ENCODE measurements around the gene CREG1. TPM values are rescaled to one million over a fixed set of nuclear protein-coding genes. Genes with fewer than 3 reads are reported as not detected.

CREG1 gene
- total and polyA plus RNA-seq, 10 donors, result 40.8 to 364 (median 184) TPM

DNA sequence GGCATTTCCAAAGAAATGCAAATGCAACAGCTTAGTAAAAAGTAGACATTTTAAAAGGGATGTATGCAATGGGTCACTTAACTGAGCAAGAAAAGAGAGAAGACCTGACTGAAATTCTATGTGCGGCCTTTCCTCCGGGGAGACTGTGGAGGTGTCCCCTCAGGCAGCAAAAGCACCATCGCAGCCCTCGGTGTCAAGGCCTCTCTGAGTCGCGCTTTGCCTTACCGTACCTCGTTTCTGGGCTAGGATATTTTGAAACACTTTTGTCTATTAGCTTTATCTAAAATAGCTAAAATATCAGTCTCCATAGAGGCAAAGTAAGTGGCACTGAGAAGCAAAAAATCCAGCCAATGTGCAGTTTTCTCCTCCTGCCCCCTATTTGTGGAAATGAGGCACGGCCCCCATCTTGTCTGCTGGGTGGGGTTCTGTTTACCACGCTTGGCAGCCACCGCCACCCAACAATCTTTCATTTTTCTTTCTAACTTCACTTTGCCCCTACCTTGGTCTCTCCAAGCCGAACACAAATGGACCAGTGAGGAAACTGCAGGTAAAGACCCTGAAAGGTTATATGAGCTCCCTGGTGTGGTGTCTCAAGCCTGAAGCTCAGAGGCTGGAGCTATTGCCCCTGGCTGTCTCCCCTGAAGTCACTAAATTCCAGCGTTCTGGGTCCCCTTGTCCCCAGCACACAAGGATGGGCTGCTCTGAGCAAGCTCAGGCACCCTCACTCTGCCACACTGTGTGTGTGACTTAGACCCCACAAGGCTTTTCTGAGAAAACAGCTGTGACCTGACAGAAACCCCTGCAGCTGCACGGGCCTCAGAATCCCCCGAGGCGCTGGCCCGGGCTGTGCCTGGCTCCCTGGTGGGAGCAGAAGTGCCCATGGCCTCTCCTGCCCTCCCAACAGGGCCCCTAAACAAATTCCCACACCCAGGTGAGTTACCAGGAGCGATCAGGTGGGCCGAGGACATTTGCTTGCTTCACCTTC lies 36.9 kb downstream of the CREG1 start:
- intact Hi-C loops (cut with DNase I; ENCODE audit: low total_unique reads), result no loop called here

GRCh38 chr1:167515893-167516321 lies 37.7 kb downstream of the CREG1 start:
- peak overlapping the region in 7 of 8 donors; percentile 40 to 89 (median 78) for H3K27ac ChIP-seq
- DNase-seq, result no peak
- intact Hi-C loops (cut with DNase I; ENCODE audit: low total_unique reads), result no loop called here
- no peaks in the 10 kb centered on the region for H3K9me3 ChIP-seq
- TF ChIP-seq, protein P1, sequence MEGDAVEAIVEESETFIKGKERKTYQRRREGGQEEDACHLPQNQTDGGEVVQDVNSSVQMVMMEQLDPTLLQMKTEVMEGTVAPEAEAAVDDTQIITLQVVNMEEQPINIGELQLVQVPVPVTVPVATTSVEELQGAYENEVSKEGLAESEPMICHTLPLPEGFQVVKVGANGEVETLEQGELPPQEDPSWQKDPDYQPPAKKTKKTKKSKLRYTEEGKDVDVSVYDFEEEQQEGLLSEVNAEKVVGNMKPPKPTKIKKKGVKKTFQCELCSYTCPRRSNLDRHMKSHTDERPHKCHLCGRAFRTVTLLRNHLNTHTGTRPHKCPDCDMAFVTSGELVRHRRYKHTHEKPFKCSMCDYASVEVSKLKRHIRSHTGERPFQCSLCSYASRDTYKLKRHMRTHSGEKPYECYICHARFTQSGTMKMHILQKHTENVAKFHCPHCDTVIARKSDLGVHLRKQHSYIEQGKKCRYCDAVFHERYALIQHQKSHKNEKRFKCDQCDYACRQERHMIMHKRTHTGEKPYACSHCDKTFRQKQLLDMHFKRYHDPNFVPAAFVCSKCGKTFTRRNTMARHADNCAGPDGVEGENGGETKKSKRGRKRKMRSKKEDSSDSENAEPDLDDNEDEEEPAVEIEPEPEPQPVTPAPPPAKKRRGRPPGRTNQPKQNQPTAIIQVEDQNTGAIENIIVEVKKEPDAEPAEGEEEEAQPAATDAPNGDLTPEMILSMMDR (IDR thresholded peaks at IDR 0.05 in 8 of 11, conservative IDR thresholded peaks at IDR 0.05 in 3 of 11), result no peak
- TF ChIP-seq POLR2AphosphoS5 (IDR thresholded peaks at IDR 0.05), result no peak
- TF ChIP-seq POLR2A (IDR thresholded peaks at IDR 0.05), result no peak
- peaks cover 0 to 47% (median 2%) of the 10 kb centered on the region in 6 donors for H3K4me1 ChIP-seq
- H3K4me3 ChIP-seq, result peak overlapping the region in 6 of 8 donors; percentile 33 to 69 (median 40)
- peaks cover 0 to 3% (median 0%) of the 10 kb centered on the region in 7 donors for H3K27me3 ChIP-seq (replicated peaks in 1 of 7)
- WGBS, 5 donors, result 71 to 86% (median 77%) methylated on average over 4 of the region's 4 CpGs
- no peaks in the 10 kb centered on the region for H3K36me3 ChIP-seq

More for the DNA sequence above, 36.9 kb downstream of the CREG1 start:
- H3K4me3 ChIP-seq, result peak overlapping the region; percentile 17 to 69 (median 36)
- H3K27ac ChIP-seq, result peak overlapping the region; percentile 57 to 89 (median 78)
- WGBS, 5 donors, result 58 to 79% (median 70%) methylated on average over 19 of the region's 19 CpGs
- H3K9me3 ChIP-seq, result no peaks in the 10 kb centered on the region
- H3K36me3 ChIP-seq, result no peaks in the 10 kb centered on the region
- peaks cover 0 to 39% (median 0%) of the 10 kb centered on the region in 6 donors for H3K4me1 ChIP-seq
- DNase-seq, result no peak
- TF ChIP-seq, protein P1 (IDR thresholded peaks at IDR 0.05 in 8 of 11, conservative IDR thresholded peaks at IDR 0.05 in 3 of 11), result no peak
- no peak for TF ChIP-seq POLR2A (IDR thresholded peaks at IDR 0.05)
- no peak for TF ChIP-seq POLR2AphosphoS5 (IDR thresholded peaks at IDR 0.05)
- peaks cover 0 to 3% (median 0%) of the 10 kb centered on the region in 7 donors for H3K27me3 ChIP-seq (replicated peaks in 1 of 7)

GRCh38 chr1:167515461-167515860 lies 38.1 kb downstream of the CREG1 start:
- 77 to 87% (median 79%) methylated on average over 3 of the region's 3 CpGs for whole genome bisulfite sequencing, 5 donors
- H3K4me3 ChIP-seq, result peak overlapping the region in 5 of 8 donors; percentile 35 to 69 (median 44)

More at GRCh38 chr1:167515461-167515860, 38.1 kb downstream of the CREG1 start:
- TF ChIP-seq POLR2AphosphoS5 (IDR thresholded peaks at IDR 0.05) (no peak), POLR2A (IDR thresholded peaks at IDR 0.05) (no peak)
- TF ChIP-seq, protein P1 (IDR thresholded peaks at IDR 0.05 in 8 of 11, conservative IDR thresholded peaks at IDR 0.05 in 3 of 11), result no peak
- Histone ChIP-seq H3K27me3 (replicated peaks in 1 of 7) (peaks cover 0 to 3% (median 0%) of the 10 kb centered on the region in 7 donors), H3K9me3 (no peaks in the 10 kb centered on the region), H3K27ac (peak overlapping the region in 6 of 8 donors; percentile 53 to 89 (median 80)), H3K36me3 (no peaks in the 10 kb centered on the region), H3K4me1 (peaks cover 0 to 51% (median 4%) of the 10 kb centered on the region in 6 donors)
- DNase-seq, result no peak
- intact Hi-C loops (cut with DNase I; ENCODE audit: low total_unique reads), result no loop called here
